Spleen (tissue), 7 donors: ENCODE data around the gene LRP1-AS.

Experiments used
- POLR2A ChIP-seq, 3 donors: fragments of 450-650 bp; IDR thresholded peaks; one replicate each; pipeline ENCODE4 v1.5.1; 2017; ENCODE audit warnings: antibody characterized with exemption in 3 of 3, mild to moderate bottlenecking in 1 of 3
- POLR2AphosphoS5 ChIP-seq, 3 donors: sonication (generic); formaldehyde crosslinking; IDR thresholded peaks; one replicate each; pipeline ENCODE4 v1.5.1; 2017; ENCODE audit warnings: antibody characterized with exemption in 3 of 3
- TF ChIP-seq, protein P1 (sequence below), 11 experiments: fragments of 200-600 bp in 7 of 11; fragments of 450-650 bp in 4 of 11; sonication (generic) in 4 of 11; IDR thresholded peaks in 8 of 11; conservative IDR thresholded peaks in 3 of 11; 1 replicate in 7 of 11; 2 replicates in 4 of 11; pipeline versions ENCODE4 v1.4.0 to v1.8.0; 2016 to 2021; ENCODE audit warnings: antibody characterized with exemption in 11 of 11, inconsistent platforms in 4 of 11, mild to moderate bottlenecking in 1 of 11
- donor health status: DM: no; HTN: no; CAD: no; lungs with moderate emphysema.
- donor health status: DM: no; HTN: no; CAD: no.
- donor health status: DM: no; HTN: no; CAD: no.

DNA sequence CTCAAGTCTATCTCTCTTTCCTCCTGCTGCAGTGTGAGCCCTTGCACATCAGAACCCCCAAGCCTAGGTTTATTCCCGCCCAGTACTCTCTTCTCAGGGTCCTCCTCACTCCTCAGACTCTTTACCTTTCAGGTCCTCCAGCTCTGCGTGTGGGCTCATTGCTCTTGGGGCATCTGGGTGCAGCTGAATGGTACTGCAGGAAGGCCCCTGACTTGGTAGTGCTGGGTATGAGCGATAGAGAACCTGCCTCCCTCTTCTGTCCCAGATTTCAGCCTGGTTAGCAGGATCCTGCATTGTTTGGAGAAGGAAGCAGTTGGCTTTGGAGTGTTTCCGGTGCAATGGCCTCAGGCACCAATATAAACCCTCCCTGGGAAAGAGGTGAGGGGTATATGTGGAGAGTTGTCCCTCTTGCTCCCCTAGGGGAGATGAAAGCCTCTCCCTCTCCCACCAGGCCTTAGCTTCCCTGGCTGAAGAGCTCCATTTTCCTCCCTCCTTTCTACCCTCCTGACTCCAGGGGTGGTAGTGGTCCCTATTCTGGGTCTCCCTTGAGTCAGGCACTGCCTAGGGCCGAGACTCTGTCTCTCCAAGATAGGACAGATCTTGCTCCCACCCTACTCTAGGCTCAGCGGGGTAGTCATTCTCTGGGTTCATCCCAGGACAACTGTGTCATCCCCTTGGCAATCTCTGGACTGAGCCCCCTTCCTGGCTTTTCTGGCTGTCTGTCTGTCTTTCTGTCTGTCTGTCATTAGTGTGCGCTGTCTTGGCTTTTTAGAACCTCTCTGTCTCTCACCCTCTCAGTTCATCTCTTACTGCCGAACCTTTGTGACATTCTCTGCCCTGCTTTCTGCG, 15.3 kb downstream of the LRP1-AS start:
- TF ChIP-seq, protein P1, sequence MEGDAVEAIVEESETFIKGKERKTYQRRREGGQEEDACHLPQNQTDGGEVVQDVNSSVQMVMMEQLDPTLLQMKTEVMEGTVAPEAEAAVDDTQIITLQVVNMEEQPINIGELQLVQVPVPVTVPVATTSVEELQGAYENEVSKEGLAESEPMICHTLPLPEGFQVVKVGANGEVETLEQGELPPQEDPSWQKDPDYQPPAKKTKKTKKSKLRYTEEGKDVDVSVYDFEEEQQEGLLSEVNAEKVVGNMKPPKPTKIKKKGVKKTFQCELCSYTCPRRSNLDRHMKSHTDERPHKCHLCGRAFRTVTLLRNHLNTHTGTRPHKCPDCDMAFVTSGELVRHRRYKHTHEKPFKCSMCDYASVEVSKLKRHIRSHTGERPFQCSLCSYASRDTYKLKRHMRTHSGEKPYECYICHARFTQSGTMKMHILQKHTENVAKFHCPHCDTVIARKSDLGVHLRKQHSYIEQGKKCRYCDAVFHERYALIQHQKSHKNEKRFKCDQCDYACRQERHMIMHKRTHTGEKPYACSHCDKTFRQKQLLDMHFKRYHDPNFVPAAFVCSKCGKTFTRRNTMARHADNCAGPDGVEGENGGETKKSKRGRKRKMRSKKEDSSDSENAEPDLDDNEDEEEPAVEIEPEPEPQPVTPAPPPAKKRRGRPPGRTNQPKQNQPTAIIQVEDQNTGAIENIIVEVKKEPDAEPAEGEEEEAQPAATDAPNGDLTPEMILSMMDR (IDR thresholded peaks at IDR 0.05 in 8 of 11, conservative IDR thresholded peaks at IDR 0.05 in 3 of 11): no peak
- TF ChIP-seq POLR2A (IDR thresholded peaks at IDR 0.05): no peak
- no peak for TF ChIP-seq POLR2AphosphoS5 (IDR thresholded peaks at IDR 0.05)
